GM12875 (cell line): ENCODE measurements around the gene SYT13.

ENCODE experiments used
- H3K4me3 ChIP-seq: one replicate; pipeline ENCODE4 v1.5.1; 2011; ENCODE audit warnings: low read depth, low read length, control low read depth
- CTCF ChIP-seq: IDR thresholded peaks from 2 replicates; pipeline ENCODE4 v1.5.1; 2011; ENCODE audit warnings: low read depth, mild to moderate bottlenecking, control low read depth, inconsistent platforms, low read length, moderate library complexity, borderline replicate concordance; ENCODE audit not compliant: insufficient read depth

Gene SYT13

GRCh38 chr11:45287316-45287903, 1.3 kb upstream of the SYT13 start:
- no peak for TF ChIP-seq CTCF
- H3K4me3 ChIP-seq = no peak overlapping the region

GRCh38 chr11:45285250-45285828, 802 bp downstream of the SYT13 start:
- TF ChIP-seq CTCF = no peak
- no peak overlapping the region for H3K4me3 ChIP-seq

- H3K4me3 ChIP-seq = no peak overlapping the region
- TF ChIP-seq CTCF = no peak
These were observed 4.1 kb downstream of the SYT13 start for GRCh38 chr11:45282081-45282480.

- TF ChIP-seq CTCF = no peak
- H3K4me3 ChIP-seq = no peak overlapping the region
These were observed 5.7 kb downstream of the SYT13 start for GRCh38 chr11:45280449-45280848.

- H3K4me3 ChIP-seq = no peak overlapping the region
- TF ChIP-seq CTCF = no peak
These were observed 6.5 kb downstream of the SYT13 start for GRCh38 chr11:45279645-45280044.

GRCh38 chr11:45278714-45279113, 7.4 kb downstream of the SYT13 start:
- TF ChIP-seq CTCF = no peak
- no peak overlapping the region for H3K4me3 ChIP-seq

GRCh38 chr11:45275828-45276227, 10.3 kb downstream of the SYT13 start:
- H3K4me3 ChIP-seq = no peak overlapping the region
- no peak for TF ChIP-seq CTCF
